Neural progenitor cell (in vitro differentiated cells): ENCODE measurements around the gene JAG1.

Source experiments
- CTCF ChIP-seq: fragments of 200-600 bp; sonication (generic); IDR thresholded peaks from 2 replicates; pipeline ENCODE4 v1.5.1; 2017; ENCODE audit warnings: antibody characterized with exemption, mild to moderate bottlenecking
- EZH2 ChIP-seq: fragments of 200-600 bp; sonication (generic); IDR thresholded peaks from 2 replicates; pipeline ENCODE4 v1.6.1; 2017; ENCODE audit warnings: antibody characterized with exemption, mild to moderate bottlenecking, moderate library complexity

GRCh38 chr20:10595985-10596384, 77.8 kb downstream of the JAG1 start:
- no peak for TF ChIP-seq CTCF
- no peak for TF ChIP-seq EZH2
